ENCODE measurements around the gene MICAL1. TPM values are rescaled to one million over a fixed set of nuclear protein-coding genes. Genes with fewer than 3 reads are reported as not detected.

MICAL1 gene, protein sequence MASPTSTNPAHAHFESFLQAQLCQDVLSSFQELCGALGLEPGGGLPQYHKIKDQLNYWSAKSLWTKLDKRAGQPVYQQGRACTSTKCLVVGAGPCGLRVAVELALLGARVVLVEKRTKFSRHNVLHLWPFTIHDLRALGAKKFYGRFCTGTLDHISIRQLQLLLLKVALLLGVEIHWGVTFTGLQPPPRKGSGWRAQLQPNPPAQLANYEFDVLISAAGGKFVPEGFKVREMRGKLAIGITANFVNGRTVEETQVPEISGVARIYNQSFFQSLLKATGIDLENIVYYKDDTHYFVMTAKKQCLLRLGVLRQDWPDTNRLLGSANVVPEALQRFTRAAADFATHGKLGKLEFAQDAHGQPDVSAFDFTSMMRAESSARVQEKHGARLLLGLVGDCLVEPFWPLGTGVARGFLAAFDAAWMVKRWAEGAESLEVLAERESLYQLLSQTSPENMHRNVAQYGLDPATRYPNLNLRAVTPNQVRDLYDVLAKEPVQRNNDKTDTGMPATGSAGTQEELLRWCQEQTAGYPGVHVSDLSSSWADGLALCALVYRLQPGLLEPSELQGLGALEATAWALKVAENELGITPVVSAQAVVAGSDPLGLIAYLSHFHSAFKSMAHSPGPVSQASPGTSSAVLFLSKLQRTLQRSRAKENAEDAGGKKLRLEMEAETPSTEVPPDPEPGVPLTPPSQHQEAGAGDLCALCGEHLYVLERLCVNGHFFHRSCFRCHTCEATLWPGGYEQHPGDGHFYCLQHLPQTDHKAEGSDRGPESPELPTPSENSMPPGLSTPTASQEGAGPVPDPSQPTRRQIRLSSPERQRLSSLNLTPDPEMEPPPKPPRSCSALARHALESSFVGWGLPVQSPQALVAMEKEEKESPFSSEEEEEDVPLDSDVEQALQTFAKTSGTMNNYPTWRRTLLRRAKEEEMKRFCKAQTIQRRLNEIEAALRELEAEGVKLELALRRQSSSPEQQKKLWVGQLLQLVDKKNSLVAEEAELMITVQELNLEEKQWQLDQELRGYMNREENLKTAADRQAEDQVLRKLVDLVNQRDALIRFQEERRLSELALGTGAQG
- 28.1 and 38.8 TPM in 2 replicates for total RNA-seq

DNA sequence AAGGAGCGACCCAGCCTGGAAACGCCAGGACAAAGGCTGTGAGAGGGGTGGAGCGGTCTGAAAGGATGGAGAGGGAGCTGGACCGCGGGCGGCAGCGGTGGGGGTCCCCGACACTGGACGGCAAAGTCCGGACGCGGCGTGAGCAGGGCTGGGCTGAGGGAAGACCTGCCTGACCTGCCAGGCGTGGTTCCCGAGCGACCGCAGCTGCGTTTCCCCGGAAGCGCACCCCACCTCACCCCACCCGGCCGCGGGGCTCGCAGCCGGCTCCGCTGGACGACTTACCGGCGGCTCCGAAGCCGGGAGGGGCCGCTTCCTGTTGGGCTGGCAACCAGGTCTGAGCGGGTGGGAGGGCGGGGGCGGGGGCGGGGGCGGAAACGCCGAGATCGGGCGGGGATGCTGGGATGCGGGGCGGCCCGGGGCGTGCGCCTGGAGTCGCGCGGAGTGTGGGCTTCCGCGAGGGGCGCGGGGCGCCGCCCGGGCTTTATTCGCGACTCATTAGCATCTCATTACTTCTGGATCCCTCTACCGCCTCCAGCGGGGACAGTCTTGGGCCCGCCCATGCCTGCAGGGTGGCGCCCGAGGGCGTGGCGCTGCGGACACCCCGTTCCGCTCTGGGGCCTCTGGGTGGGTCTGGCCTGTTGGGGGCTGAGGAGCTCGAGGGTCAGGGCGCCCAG is at the start of gene MICAL1:
Gene MICAL1, minus strand, starts transcription at position 336 of the 674 bp plus-strand sequence. CDS start 1,576 bp downstream, outside the sequence.
- no peak for DNase-seq (ENCODE audit: low read depth, low spot score)

GRCh38 chr6:109503327-109504224 is 48.0 kb upstream of the MICAL1 start:
- no peak for DNase-seq (ENCODE audit: low read depth, low spot score)

DNA sequence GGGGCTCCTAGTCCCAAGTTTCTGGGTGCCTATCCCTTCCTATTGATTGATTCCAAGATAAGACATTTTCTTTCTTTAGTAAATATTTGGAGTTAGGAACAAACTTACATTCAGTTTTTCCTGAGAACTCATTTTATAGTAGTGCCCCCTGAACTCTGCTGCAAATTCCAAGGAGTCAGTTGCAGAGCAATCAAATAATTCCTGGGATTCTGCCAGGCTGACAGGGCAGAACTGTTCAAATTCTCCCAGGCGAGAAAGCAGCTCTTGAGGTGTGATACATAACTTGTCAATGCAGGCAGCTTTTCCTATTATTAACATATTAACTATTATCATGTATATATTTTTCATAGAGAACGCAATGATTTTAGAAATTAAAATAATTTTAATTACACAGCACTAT is 43.4 kb upstream of the MICAL1 start:
- DNase-seq (ENCODE audit: low read depth, low spot score): no peak

DNA sequence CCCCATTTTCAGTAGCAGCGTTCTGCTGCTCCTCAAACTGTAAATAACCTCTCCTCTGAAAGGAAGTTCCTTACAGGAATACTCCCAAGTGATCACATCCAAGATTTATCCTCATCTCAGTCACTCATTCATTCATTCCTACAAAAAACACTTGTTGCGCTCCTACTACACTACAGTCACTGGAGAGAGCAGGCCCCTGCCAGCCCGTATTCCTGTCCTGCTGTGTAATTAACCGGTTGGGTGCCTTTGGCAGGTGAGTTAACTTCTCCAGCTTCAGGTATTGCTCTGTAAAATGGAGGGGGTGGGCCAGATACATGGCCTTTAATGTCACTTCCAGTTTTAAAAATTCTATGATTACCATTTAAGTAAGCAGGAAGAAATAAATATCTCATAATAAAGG is 42.5 kb upstream of the MICAL1 start:
- no peak for DNase-seq (ENCODE audit: low read depth, low spot score)

GRCh38 chr6:109496036-109496772 is 40.6 kb upstream of the MICAL1 start:
- no peak for DNase-seq (ENCODE audit: low read depth, low spot score)

DNA sequence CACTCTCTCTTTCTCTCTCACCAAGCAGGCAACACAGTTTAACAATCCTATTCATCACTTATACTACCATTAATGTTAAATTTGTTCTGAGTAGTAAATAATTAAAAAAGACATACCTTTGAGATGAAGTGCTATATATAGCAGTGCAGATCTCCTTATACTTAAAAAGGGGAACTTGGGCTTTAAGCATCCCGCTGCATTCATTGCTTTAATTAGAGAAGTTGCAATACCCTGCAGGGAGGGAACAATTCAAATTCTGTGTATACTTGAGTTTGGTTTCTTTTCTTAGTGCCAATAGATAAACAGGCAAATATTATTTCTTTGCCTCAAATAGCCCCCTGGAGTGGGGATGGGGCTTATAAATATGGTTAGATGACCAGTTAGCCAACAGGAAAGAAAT is 38.3 kb upstream of the MICAL1 start:
- DNase-seq (ENCODE audit: low read depth, low spot score): no peak

DNA sequence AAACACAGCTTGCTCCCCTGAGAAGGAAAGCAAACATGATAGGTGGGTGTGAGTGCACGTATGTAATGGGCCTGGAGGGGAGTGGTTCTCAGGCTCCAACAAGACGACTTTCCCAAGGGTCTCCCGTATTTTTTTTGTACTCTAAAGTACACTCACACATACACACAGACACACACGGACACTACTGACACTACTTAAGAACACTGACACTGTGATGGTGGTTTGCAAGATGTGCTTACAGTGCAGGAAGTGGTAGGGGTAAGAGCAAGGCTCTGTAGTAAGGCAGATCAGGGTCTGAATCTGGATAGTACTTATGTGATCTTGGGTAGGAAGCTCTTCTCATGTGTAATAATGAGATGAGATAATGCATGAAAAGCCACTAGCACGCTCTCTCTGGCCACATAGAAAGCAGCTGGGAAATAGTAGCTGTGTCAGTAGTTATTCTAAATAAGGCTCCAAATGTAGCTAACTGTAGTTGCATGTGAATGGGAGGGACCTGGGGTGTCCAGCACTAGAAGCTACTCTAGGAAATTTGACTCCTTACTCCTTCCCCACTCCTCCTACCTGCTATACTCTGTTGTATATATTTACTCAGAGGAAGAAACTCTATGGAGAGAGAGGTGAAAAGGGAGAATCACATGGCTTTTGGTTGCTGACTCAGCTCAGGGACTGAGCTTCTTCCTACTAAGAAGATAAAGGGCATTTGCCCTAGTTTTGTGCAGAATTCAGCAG is 35.8 kb upstream of the MICAL1 start:
- DNase-seq (ENCODE audit: low read depth, low spot score): no peak

DNA sequence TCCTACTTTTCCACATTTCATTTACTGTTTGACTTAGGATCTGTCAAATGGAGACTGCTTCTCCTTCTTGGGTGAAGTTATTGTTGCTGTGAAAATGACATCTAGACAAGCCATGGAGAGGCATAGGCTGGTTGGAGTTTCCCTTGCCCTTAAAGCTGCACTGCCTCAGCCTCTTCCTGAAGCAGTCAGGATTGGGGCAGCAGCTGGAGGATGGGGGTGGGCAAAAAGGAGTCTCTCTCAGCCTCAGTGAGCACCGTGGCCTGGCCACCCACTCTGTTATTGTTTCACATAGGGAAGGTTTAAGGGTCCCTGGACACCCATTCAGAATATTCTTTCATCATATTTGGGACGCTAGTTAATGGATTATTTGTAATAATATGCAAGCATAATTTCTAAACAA is 35.1 kb upstream of the MICAL1 start:
- no peak for DNase-seq (ENCODE audit: low read depth, low spot score)

DNA sequence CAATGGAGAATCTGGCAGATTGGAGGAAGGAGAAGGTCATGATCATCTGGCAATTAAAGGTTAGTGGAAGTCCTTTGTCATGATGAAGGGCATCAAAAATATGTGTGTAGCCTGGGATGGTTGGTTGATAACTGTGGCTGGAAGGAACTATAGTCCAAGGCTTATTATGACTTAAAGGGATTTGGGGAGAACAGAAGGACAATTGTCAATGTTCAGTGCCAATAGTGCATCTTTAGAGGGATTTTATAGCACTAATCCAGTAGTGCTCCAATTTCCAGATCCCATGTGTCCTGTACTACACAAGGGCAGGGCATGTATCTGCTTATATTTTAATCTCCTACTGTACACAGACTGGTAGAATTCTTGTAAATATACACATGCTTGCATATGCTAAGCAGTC is 32.4 kb upstream of the MICAL1 start:
- DNase-seq (ENCODE audit: low read depth, low spot score): no peak

DNA sequence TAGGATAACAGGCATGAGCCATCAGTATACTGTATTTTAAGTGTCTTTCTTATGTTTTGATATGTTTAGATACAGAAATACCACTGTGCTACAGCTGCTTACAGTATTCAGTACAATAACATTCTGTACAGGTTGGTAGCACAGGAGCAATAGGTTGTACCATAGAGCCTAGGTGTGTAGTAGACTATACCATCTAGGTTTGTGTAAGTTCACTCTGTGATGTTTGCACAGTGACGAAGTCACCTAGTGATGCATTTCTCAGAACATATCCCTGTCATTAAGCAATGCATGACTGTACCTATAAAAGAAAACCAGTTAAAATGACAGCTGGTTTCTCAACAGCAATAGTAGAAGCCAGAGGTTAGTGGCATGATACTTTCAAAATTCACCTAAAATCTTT is 30.5 kb upstream of the MICAL1 start:
- DNase-seq (ENCODE audit: low read depth, low spot score): no peak

- DNase-seq (ENCODE audit: low read depth, low spot score): no peak
Measured at GRCh38 chr6:109485266-109485935, 29.8 kb upstream of the MICAL1 start.

DNA sequence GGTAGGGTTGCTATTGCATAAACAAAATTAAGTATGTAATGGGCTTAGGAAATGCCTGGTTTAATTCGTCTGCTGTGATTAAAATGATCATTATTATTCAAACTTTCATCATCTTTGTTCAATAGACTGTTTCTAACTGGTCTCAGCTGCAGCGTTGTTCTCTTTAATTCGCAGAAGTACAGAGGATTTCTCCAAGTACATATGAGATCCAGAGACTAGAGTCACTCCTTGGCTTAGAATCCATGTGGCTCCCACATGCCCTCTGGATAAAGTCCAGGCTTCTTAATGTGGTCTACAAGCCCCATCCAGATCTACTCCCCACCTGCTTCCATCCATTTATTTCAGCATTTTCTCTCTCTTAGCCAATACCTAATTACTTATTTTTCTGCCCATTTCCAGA is 28.6 kb upstream of the MICAL1 start:
- no peak for DNase-seq (ENCODE audit: low read depth, low spot score)

DNA sequence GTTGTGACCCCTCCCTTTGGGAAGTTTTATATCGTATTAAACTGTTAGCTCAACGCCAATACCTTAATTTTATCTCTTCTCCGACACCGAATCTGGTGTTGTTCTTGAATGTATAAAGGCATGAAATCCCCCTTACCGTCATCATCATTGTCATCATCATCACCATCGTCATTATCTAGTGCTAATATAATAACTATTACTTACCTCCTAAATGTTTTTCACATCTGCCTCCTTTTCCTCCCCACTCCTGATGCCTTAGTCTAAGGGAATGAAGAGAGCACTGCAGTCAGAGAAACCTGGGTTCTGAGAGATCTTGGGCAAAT is 28.1 kb upstream of the MICAL1 start:
- no peak for DNase-seq (ENCODE audit: low read depth, low spot score)

DNA sequence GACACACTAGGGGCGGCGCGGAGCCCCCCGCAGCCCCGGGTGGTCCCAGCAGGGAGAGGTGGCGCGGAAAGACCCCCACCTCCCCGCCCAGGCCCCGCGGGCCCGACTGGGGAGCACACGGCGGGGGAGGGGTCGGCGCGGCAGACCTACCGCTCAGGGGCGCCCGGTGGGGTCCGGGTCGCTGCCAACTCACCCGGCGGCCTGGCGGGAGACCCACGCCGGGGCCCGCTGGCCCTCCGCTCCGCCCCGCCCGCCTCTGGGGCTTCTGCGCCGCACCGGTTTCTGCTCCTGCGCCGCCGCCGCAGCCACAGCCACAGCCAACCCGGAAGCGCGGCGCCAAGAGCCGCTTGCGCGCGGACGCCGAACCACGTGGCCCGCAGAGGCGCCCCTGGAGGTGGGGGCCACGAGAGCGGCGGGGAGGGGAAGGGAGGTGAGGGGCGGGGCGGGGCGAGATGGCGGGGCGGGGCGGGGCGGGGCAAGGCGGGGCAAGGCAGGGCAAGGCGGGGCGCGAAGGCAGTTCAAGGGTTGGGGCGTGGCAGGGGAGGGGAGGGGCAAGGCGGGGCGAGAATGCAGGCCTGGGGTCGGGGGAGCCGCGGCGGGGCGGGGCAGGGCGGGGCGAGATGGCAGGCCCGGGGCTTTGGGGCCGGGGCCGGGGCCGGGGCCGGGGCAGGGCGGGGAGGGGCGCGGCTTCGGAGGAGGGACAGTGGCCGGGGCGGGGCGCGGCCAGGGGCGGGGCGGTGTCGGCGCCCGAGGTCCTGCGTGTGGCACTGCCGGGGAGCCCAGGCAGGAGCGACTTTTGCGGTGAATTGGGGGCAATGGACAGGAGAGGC is 27.5 kb upstream of the MICAL1 start, which contains the start of gene ZBTB24:
Gene ZBTB24, minus strand, starts transcription at position 315 of the 830 bp plus-strand sequence. CDS start 1,193 bp downstream, outside the sequence.
- DNase-seq (ENCODE audit: low read depth, low spot score): peak; percentile 52

DNA sequence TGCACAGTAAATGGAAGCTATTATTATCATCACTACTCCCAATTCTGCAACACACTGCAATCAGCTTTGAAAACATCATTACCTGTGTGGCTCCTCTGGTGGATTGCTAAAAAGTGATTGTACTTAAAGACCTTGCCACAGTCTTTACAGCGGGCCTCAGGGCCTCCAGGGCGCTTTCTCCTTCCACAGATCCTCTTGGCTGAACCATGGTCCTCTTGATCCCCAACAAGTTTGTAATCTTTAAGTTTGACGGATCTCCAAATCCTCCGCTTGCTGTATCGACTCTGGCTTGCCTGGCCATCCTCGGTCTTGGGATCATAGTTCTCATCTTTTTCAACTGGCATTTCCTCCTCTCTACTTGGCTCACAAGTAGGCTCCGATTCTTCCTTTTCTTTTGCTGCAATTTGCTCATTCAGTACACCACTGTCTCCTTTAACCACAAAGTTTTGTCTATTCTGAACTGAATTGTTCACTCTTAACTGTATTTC is 25.5 kb upstream of the MICAL1 start:
- DNase-seq (ENCODE audit: low read depth, low spot score): no peak

- DNase-seq (ENCODE audit: low read depth, low spot score): no peak
Measured at GRCh38 chr6:109478841-109479624, 23.5 kb upstream of the MICAL1 start.

Measured in pulmonary artery endothelial cell (primary cell).